ENCODE measurements around the gene RIC3.

Gene RIC3

GRCh38 chr11:8086001-8086479 is 82.8 kb downstream of the RIC3 start:
- no peak for DNase-seq

- DNase-seq, result no peak
Measured at GRCh38 chr11:8085011-8085645, 83.7 kb downstream of the RIC3 start.

- no peak for DNase-seq
Measured at GRCh38 chr11:8084352-8084751, 84.5 kb downstream of the RIC3 start.

GRCh38 chr11:8083871-8084281 is 84.9 kb downstream of the RIC3 start:
- no peak for DNase-seq

GRCh38 chr11:8083088-8083395 is 85.8 kb downstream of the RIC3 start:
- DNase-seq, result no peak

GRCh38 chr11:8082391-8083087 is 86.3 kb downstream of the RIC3 start:
- DNase-seq, result no peak

- DNase-seq, result no peak
Measured at GRCh38 chr11:8081591-8082250, 87.1 kb downstream of the RIC3 start.

GRCh38 chr11:8080674-8081590 is 87.9 kb downstream of the RIC3 start, which contains the start of gene TUB:
TSS of gene TUB (plus strand) at chr11:8081211. CDS start at chr11:8081511, 300 bp downstream.
- DNase-seq, result no peak

- no peak for DNase-seq
Measured at GRCh38 chr11:8080069-8080670, 88.7 kb downstream of the RIC3 start.

GRCh38 chr11:8079111-8079675 is 89.6 kb downstream of the RIC3 start:
- no peak for DNase-seq

GRCh38 chr11:8075119-8075726 is 93.6 kb downstream of the RIC3 start:
- DNase-seq, result no peak

GRCh38 chr11:8071616-8072581 is 96.9 kb downstream of the RIC3 start:
- no peak for DNase-seq

GRCh38 chr11:8070417-8071115 is 98.3 kb downstream of the RIC3 start:
- peak; percentile 5 to 8 for DNase-seq

GRCh38 chr11:8069771-8070170 is 99.1 kb downstream of the RIC3 start:
- no peak for DNase-seq

GRCh38 chr11:8068605-8069221 is 100.1 kb downstream of the RIC3 start:
- DNase-seq, result no peak

- no peak for DNase-seq
Measured at GRCh38 chr11:8067929-8068575, 100.8 kb downstream of the RIC3 start.

- no peak for DNase-seq
Measured at GRCh38 chr11:8067567-8067928, 101.3 kb downstream of the RIC3 start.

- no peak for DNase-seq
Measured at GRCh38 chr11:8066911-8067455, 101.8 kb downstream of the RIC3 start.
